ENCODE data around the gene ADAMTS8.

DNA sequence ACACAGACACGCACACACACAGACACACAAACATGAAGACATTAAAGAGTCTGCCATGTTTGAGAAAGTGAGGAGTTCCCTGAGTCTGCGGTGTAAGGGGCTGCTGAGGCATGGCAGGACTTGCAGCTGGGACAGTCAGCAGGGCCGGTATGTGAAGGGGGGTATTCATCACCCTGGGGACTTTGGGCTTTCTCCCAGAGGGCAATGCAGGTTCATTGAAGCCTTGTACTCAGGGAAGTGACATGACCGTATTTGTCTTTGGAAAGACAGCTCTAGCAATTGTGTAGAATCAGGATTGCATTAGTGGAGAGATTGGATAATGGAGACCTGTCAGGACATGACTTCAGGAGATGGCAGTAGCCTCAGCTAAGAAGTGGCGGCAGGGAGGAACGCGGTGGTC lies 9.4 kb upstream of the ADAMTS8 start:
- TF ChIP-seq EP300 (IDR thresholded peaks at IDR 0.05) (no peak), POLR2AphosphoS5 (IDR thresholded peaks at IDR 0.05) (no peak)
- TF ChIP-seq, protein P1, sequence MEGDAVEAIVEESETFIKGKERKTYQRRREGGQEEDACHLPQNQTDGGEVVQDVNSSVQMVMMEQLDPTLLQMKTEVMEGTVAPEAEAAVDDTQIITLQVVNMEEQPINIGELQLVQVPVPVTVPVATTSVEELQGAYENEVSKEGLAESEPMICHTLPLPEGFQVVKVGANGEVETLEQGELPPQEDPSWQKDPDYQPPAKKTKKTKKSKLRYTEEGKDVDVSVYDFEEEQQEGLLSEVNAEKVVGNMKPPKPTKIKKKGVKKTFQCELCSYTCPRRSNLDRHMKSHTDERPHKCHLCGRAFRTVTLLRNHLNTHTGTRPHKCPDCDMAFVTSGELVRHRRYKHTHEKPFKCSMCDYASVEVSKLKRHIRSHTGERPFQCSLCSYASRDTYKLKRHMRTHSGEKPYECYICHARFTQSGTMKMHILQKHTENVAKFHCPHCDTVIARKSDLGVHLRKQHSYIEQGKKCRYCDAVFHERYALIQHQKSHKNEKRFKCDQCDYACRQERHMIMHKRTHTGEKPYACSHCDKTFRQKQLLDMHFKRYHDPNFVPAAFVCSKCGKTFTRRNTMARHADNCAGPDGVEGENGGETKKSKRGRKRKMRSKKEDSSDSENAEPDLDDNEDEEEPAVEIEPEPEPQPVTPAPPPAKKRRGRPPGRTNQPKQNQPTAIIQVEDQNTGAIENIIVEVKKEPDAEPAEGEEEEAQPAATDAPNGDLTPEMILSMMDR (IDR thresholded peaks at IDR 0.05) = no peak

Data from esophagus muscularis mucosa (tissue), 4 donors.